Left lobe of liver (tissue), 2 donors: ENCODE measurements around the gene KRT86. TPM values are rescaled to one million over a fixed set of nuclear protein-coding genes. Genes with fewer than 3 reads are reported as not detected.
"Not testable (repeated sequence)": the region's sequence is repeated elsewhere in the genome, so short reads cannot be mapped to it uniquely, and the experiment has no call there.

ENCODE experiments used
- ATAC-seq: fragments of 200-7000 bp; cut with Tn5 transposase; one replicate; pipeline ENCODE4 v1.9.1; 2020; ENCODE audit warnings: mild to moderate bottlenecking, moderate library complexity
- DNase-seq: peaks from one replicate; pipeline ENCODE4 v3.0.0-alpha.2; 2020; ENCODE audit warnings: low spot score
- total RNA-seq: library from RNA; stranded (reverse); gene quantifications from one replicate; pipeline ENCODE4 v1.2.1, GENCODE V29; 2021
- donor health status: DM: no; HTN: no; CAD: no; lungs with moderate emphysema.
- donor health status: DM: no; HTN: yes; CAD: no.

KRT86 gene
- total RNA-seq, 1 donor from 2014 or later = not detected

- not testable (repeated sequence) for ATAC-seq
- DNase-seq = peak; percentile 14
These were observed 12.7 kb downstream of the KRT86 start for GRCh38 chr12:52286857-52287785.

DNA sequence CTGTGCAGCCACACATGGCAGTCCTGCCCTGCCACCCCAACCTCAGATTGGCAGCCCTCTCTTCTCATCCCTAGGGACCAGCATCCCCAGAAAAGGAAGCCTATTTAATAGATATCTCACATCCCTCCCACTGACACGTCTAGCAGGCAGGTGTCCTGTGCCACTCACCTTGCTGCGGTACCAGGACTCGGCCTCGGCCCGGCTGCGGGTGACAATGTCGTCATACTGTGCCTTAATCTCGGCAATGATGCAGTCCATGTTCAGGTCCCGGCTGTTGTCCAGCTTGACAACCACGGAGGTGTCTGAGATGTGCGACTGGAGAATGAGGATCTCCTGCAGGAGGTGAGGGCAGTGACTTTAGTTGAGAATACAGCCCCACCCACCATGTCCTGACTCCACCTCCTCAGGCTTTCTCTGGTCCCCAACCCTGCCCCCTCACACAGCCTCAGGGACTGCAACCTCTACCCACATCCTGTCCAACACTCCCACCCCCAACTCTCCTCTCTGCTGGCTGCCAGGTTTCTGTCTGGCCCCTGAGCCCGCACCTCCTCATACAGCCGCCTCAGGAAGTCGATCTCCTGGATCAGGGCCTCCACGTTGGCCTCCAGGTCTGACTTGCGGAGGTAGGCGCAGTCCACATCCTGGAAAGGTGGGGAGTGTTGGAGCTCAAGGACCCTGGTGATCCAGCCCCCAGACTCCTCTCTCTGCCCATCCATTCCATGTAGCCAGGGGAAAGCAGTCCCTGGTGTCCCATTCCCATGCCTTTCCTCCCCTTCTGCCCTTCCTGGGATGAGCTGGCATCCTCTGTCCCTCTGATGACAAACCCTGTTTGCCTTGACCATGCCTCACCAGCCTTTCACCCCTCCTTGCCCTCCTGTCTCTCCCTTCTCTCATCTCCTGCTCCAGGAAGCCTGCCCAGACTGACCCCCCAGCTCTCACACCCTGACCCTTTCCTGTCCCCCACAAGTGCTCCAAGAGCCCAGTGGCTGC is 13.7 kb downstream of the KRT86 start:
- peak; percentile 41 for DNase-seq
- ATAC-seq = not testable (repeated sequence)

DNA sequence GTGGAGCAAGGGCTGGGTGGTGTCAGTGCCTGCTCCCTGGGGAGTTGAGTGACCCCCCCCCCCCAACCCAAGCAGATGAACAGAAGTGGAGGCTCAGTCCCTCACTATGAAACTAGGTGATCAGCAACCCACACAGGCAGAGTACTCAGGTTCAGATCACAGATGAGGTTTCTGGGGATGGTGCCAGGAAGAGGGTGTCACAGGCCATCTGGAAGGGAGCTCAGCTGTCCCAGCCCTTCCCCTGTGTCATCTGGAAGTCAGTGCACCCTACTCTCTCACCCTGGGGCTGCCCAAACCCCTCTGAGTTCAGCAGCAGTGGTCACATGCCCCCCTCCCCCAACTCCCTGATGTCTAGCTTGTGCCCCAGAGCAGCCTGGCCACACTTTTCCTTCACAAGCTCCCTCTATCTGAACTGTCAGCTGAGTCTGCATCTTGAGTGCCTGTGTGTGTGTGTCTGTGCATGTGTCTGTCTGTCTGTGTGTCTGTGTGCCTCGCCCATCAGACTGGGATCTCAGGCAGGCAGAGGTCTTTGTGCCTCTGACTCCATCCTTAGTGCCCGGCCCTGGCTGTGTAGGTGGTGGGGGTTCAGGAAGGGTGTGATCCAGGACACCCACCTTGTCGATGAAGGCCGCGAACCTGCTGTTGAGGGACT is 16.2 kb downstream of the KRT86 start:
- peak; percentile 35 for ATAC-seq

GRCh38 chr12:52291267-52291935 is 17.0 kb downstream of the KRT86 start, which contains the start of gene KRT81:
Gene KRT81 (minus strand): TSS chr12:52291534. CDS start chr12:52291465, 69 bp downstream.
- DNase-seq (no peak), ATAC-seq (no peak)

More for the DNA sequence above, 16.2 kb downstream of the KRT86 start:
- DNase-seq = not testable (repeated sequence)

DNA sequence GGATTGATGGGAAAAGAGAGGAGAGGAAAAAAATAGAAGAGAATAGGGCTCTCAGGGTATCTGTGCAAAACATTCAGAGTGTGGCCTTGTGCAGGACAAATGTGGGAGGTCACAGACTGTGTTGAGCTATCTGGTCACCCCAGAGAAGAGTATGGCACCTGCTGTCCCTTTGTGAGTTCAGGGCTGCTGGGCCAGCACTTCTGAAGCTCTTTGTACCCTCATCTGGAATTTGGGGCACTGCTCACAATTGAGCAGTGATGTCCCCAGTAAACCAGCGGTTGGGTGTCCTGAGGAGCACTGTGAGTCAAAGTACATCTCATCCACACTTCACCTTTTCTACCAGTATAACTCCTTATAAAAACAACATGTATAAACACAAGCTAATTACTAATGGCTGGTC is 19.5 kb downstream of the KRT86 start:
- DNase-seq (no peak), ATAC-seq (no peak)

DNA sequence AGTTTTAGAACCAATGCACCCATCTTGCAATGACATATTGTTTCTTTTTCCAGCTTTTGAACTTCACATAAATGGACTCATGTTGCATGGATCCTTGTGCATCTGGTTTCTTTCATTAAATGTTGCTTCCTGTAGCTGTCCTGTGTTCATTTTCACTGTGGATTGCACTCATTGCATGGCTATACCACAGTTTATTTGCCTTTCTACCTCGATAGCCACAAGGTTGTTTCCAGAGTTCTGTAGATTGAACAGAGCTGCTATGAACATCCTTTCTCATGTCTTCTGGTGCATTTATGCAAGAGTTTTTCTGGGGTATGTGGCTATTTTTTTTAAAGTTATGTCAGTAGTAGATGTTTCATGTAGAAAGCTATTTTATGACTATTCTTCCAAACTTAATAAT is 20.4 kb downstream of the KRT86 start:
- ATAC-seq (no peak), DNase-seq (no peak)

DNA sequence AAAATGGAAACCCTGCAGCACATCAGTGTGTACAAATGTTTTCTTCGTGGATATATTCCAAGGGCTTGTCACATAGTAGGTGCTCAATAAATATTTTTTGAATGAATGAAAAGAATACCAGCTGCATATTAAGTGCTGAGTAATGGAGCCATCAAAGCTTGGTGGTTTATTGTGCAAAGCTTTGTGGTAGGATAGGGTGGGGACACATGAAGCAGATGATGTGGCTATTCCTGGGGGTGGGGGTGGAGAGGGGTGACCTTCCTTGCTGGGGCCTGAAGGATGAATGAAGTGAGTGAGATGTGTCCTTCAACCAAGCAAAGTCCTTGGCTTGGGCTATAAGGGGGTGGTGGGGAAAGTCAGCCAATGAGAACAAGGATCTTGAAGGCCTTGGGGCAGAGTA is 21.2 kb downstream of the KRT86 start:
- DNase-seq = no peak
- no peak for ATAC-seq

DNA sequence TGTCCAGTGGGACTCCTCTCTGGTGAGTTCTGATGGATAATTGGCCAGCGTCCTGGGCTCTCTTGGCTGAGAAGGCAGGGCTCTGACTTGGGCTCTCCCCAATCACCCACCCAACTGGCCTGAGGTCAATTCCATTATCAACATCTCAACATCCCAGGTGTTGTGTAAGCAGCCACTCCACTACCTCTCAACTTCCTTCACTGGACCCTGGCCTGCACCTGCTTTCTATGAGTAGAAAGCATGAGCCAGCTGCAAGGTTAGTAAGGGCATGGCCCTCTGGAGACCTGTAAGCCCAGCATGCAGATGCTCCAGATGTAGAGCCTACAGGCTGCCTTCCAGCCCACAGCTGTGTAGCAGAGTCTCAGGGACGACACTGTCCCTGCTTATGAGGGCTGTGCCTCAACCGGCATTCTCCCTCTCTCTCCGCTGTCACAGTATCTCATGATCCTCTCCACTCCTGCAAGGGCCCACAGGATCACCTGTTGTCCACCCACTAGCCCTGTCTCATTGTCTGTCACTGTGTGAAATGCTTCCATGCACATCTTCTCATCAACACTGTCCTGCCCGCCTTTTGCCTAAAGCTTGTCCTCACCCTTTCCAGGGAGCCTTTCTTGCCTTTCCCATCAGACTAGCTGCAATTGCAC is 22.2 kb downstream of the KRT86 start:
- DNase-seq (no peak), ATAC-seq (no peak)

DNA sequence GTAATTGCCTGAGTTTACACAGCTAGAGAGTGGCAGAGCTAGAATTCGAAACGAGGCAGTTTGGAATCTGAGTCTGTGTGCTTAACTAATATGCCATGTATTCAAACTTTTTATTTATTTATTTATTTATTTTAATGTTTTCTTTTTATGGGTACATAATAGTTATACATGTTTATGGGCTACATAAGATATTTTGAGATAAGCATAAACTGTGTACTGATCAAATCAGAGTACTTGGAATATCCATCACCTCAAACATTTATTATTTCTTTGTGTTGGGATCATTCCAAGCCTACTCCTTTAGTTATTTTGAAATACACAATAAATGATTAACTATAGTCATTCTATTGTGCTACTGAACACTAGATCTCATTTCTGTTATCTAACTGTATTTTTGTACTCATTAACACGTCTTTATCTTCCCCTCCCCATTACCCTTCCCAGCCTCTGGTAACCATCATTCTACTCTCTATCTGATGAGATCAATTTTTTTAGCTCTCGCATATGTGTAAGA is 24.3 kb downstream of the KRT86 start:
- DNase-seq = no peak
- no peak for ATAC-seq

GRCh38 chr12:52300796-52301691 is 26.6 kb downstream of the KRT86 start:
- DNase-seq = no peak
- no peak for ATAC-seq

- not testable (repeated sequence) for DNase-seq, ATAC-seq
These were observed 27.3 kb downstream of the KRT86 start for GRCh38 chr12:52301721-52302120.

- not testable (repeated sequence) for DNase-seq
- peak; percentile 18 for ATAC-seq
These were observed 27.9 kb downstream of the KRT86 start for GRCh38 chr12:52302242-52302914.

GRCh38 chr12:52304941-52305411 is 30.5 kb downstream of the KRT86 start:
- DNase-seq, ATAC-seq: not testable (repeated sequence)

GRCh38 chr12:52305921-52306705 is 31.7 kb downstream of the KRT86 start:
- no peak for ATAC-seq

DNA sequence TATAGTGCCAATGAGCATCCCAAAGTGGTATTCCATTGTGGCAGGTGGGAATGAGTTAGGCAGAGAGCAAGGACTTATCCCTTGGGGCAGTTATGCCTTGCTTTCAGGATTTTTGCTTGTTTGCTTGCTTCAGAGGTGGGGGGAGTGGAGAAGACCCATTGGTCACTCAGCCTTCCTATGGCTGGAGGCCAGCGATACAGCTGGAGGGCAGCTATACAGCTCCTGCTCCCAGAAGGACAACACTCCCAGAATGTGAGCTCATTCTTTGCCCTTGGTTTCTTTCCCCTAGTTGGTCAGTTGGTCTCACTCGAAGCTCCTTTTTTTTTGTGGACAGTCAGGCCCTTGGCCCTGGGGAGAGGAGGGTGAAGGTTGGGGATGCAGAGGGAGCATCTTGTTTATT is 32.3 kb downstream of the KRT86 start:
- no peak for DNase-seq
- no peak for ATAC-seq

More at GRCh38 chr12:52305921-52306705, 31.7 kb downstream of the KRT86 start:
- DNase-seq = no peak
